CD14-positive monocyte (primary cell): Measurements from ENCODE around the gene RIPK3. TPM values are rescaled to one million over a fixed set of nuclear protein-coding genes. Genes with fewer than 3 reads are reported as not detected.
A peak's percentile ranks its signal among the peaks of the same experiment; 100 is the strongest.

ENCODE experiments used
- DNase-seq, 3 donors: peaks; one replicate each; pipeline ENCODE4 v3.0.0-alpha.2; 2011 to 2022
- H2AFZ ChIP-seq: 2 replicates; pipeline ENCODE4 v1.6.0; 2012; ENCODE audit warnings: mild to moderate bottlenecking, low read depth, low read length, inconsistent platforms; ENCODE audit not compliant: insufficient read depth, poor library complexity, severe bottlenecking
- H3K27ac ChIP-seq, 2 donors: 1 replicate in 1 of 2; 2 replicates in 1 of 2; pipeline ENCODE4 v1.5.1; 2012 to 2013; ENCODE audit warnings: low read length in 2 of 2, control low read depth in 1 of 2, inconsistent platforms in 1 of 2, low read depth in 1 of 2, mild to moderate bottlenecking in 1 of 2
- H3K27me3 ChIP-seq, 2 donors: one replicate each; pipeline versions ENCODE4 v1.6.0 to v1.6.1; 2011 to 2013; ENCODE audit warnings: low read length in 2 of 2; ENCODE audit not compliant: control insufficient read depth in 2 of 2, insufficient read depth in 2 of 2
- H3K36me3 ChIP-seq, 2 donors: replicated peaks in 1 of 2; 1 replicate in 1 of 2; 2 replicates in 1 of 2; pipeline versions ENCODE4 v1.5.1 to v1.6.1; 2012 to 2013; ENCODE audit warnings: low read length in 2 of 2, control low read depth in 1 of 2, inconsistent platforms in 1 of 2, mild to moderate bottlenecking in 1 of 2; ENCODE audit not compliant: insufficient read depth in 2 of 2, control insufficient read depth in 1 of 2
- H3K4me1 ChIP-seq, 2 donors: 1 replicate in 1 of 2; 2 replicates in 1 of 2; pipeline versions ENCODE4 v1.5.1 to v1.6.1; 2012 to 2013; ENCODE audit warnings: low read length in 2 of 2, control low read depth in 1 of 2, inconsistent platforms in 1 of 2, mild to moderate bottlenecking in 1 of 2, moderate library complexity in 1 of 2; ENCODE audit not compliant: insufficient read depth in 2 of 2, control insufficient read depth in 1 of 2
- H3K4me2 ChIP-seq: replicated peaks from 2 replicates; pipeline ENCODE3; 2012; ENCODE audit warnings: low read length, moderate library complexity, mild to moderate bottlenecking; ENCODE audit not compliant: poor library complexity, severe bottlenecking; ENCODE audit errors: extremely low read depth
- H3K4me3 ChIP-seq, 3 experiments: fragments of 200-600 bp in 1 of 3; sonication (generic) in 1 of 3; replicated peaks in 1 of 3; 1 replicate in 2 of 3; 2 replicates in 1 of 3; pipeline ENCODE4 v1.5.1; 2011 to 2013; ENCODE audit warnings: low read length in 3 of 3, mild to moderate bottlenecking in 3 of 3, control low read depth in 2 of 3, low read depth in 2 of 3, inconsistent platforms in 1 of 3, moderate library complexity in 1 of 3
- H3K79me2 ChIP-seq: 2 replicates; pipeline ENCODE4 v1.6.0; 2012; ENCODE audit warnings: mild to moderate bottlenecking, control low read depth, inconsistent platforms, low read length, moderate library complexity; ENCODE audit not compliant: insufficient read depth
- H3K9ac ChIP-seq: 2 replicates; pipeline ENCODE4 v1.6.0; 2017; ENCODE audit warnings: low read length, mild to moderate bottlenecking; ENCODE audit not compliant: insufficient read depth, poor library complexity, severe bottlenecking
- H3K9me3 ChIP-seq, 2 donors: replicated peaks in 1 of 2; 1 replicate in 1 of 2; 2 replicates in 1 of 2; pipeline versions ENCODE4 v1.5.1 to v1.6.1; 2012 to 2013; ENCODE audit warnings: low read length in 2 of 2, control low read depth in 1 of 2; ENCODE audit not compliant: control insufficient read depth in 1 of 2, insufficient read depth in 1 of 2
- H4K20me1 ChIP-seq: 2 replicates; pipeline ENCODE4 v1.6.0; 2012; ENCODE audit warnings: mild to moderate bottlenecking, low read length, control low read depth, moderate library complexity; ENCODE audit not compliant: insufficient read depth
- H3K27ac Mint-ChIP-seq, 7 donors: one replicate each; pipeline ENCODE4 v1.8.0; 2020; ENCODE audit warnings: mild to moderate bottlenecking in 7 of 7, mixed read lengths in 7 of 7, moderate library complexity in 6 of 7, inconsistent platforms in 2 of 7
- H3K27me3 Mint-ChIP-seq, 3 donors: one replicate each; pipeline ENCODE4 v1.8.0; 2021 to 2022; ENCODE audit warnings: low read depth in 3 of 3, mild to moderate bottlenecking in 3 of 3, mixed read lengths in 3 of 3, moderate library complexity in 3 of 3, inconsistent platforms in 1 of 3
- H3K36me3 Mint-ChIP-seq, 2 donors: one replicate each; pipeline ENCODE4 v1.8.0; 2020; ENCODE audit warnings: mixed read lengths in 2 of 2, inconsistent platforms in 1 of 2, mild to moderate bottlenecking in 1 of 2
- H3K4me1 Mint-ChIP-seq: one replicate; pipeline ENCODE4 v1.8.0; 2020; ENCODE audit warnings: mild to moderate bottlenecking, mixed read lengths
- H3K4me3 Mint-ChIP-seq, 2 donors: one replicate each; pipeline ENCODE4 v1.8.0; 2020; ENCODE audit warnings: mild to moderate bottlenecking in 2 of 2, mixed read lengths in 2 of 2, moderate library complexity in 1 of 2
- H3K9me3 Mint-ChIP-seq, 7 donors: one replicate each; pipeline ENCODE4 v1.8.0; 2020 to 2022; ENCODE audit warnings: mixed read lengths in 7 of 7, mild to moderate bottlenecking in 6 of 7, moderate library complexity in 6 of 7, inconsistent platforms in 2 of 7
- WGBS: methylation state at CpG from one replicate; pipeline ENCODE4 v1.1.5; 2013; ENCODE audit warnings: missing lambda C conversion rate; ENCODE audit not compliant: insufficient coverage; 5-methylcytosine and 5-hydroxymethylcytosine counted together
- intact Hi-C, 2 donors: fragments of 100-400 bp; cut with micrococcal nuclease; formaldehyde crosslinking; loops; one replicate each; pipeline versions ENCODE4 v1.15.0 to v1.15.1; 2023
- polyA plus RNA-seq, 3 donors: library from polyadenylated mRNA; depleted of rRNA in 1 of 3; unstranded in 2 of 3; stranded (reverse) in 1 of 3; fragments of 300-500 nt in 2 of 3; fragments of >200 nt in 1 of 3; fragmentation: Illumina TruSeq in 2 of 3; gene quantifications; 1 replicate in 2 of 3; 2 replicates in 1 of 3; pipeline ENCODE4 v1.2.3, GENCODE V29; 2012 to 2021
- small RNA-seq: library from RNA; depleted of rRNA; stranded (forward); fragments of <200 nt; gene quantifications from one replicate; pipeline ENCODE3, GENCODE V24; 2012; ENCODE audit warnings: low read depth; ENCODE audit not compliant: insufficient read length
- TF ChIP-seq, protein P1 (sequence below): fragments of 200-600 bp; IDR thresholded peaks from one replicate; pipeline ENCODE4 v1.8.0; 2022; ENCODE audit warnings: antibody characterized with exemption, mild to moderate bottlenecking

The RIPK3 gene
- polyA plus RNA-seq, 3 donors, result 11.7 to 69.6 (median 11.8) TPM

DNA sequence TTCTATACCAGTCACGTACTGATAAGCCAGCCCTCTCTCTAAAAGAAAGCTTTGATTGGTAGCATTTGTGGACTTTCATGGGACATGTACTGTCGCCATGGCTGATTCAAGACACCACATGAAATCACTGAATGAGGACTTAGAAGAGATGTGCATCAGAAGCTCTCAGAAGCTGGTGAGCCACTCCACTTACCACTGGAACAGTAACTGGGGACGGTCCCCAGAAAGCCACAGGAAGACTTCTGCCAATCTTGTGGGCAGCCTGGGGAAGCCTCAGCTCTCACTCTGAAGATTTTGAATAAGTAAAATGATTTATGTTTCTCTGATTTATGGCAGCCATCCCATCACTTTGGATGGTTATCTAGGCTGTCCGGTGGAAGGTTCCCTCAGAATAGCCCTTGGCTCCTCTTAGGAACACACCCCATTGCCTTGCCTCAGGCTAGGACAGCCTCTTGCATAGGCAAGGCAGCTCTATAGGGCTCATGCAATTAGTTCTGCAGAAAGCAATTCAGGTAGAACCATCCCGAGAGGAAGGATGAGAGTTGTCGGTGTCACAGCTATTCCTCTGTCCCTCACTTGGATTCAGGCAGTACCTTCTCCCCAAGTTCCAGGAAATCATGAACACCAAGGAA is 50.0 kb downstream of the RIPK3 start:
- no peak overlapping the region for H2AFZ ChIP-seq
- Mint-ChIP-seq H3K9me3 (no peaks in the 10 kb centered on the region), H3K27me3 (peaks cover 0 to 1% (median 0%) of the 10 kb centered on the region in 3 donors), H3K27ac (peak overlapping the region in 1 of 7 donors; percentile 0), H3K4me3 (no peak overlapping the region), H3K4me1 (peaks cover 7% of the 10 kb centered on the region), H3K36me3 (peaks cover 50 to 62% of the 10 kb centered on the region in 2 donors)
- intact Hi-C loops, result loop anchor here in 1 of 2 donors (10.0 kb wide), 1 partner anchor 175 kb away; the partner anchor contains the start of genes DCAF11 and NRL
- TF ChIP-seq, protein P1, sequence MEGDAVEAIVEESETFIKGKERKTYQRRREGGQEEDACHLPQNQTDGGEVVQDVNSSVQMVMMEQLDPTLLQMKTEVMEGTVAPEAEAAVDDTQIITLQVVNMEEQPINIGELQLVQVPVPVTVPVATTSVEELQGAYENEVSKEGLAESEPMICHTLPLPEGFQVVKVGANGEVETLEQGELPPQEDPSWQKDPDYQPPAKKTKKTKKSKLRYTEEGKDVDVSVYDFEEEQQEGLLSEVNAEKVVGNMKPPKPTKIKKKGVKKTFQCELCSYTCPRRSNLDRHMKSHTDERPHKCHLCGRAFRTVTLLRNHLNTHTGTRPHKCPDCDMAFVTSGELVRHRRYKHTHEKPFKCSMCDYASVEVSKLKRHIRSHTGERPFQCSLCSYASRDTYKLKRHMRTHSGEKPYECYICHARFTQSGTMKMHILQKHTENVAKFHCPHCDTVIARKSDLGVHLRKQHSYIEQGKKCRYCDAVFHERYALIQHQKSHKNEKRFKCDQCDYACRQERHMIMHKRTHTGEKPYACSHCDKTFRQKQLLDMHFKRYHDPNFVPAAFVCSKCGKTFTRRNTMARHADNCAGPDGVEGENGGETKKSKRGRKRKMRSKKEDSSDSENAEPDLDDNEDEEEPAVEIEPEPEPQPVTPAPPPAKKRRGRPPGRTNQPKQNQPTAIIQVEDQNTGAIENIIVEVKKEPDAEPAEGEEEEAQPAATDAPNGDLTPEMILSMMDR, result no peak
- no peak overlapping the region for H3K4me2 ChIP-seq
- no peak overlapping the region for H3K27ac ChIP-seq
- H3K9me3 ChIP-seq, result no peaks in the 10 kb centered on the region
- H3K36me3 ChIP-seq, result peaks cover 40 to 52% of the 10 kb centered on the region in 2 donors
- H3K9ac ChIP-seq, result no peak overlapping the region
- H3K4me3 ChIP-seq, result no peak overlapping the region
- 65% methylated on average over 6 of the region's 6 CpGs for WGBS
- no peaks in the 10 kb centered on the region for H3K27me3 ChIP-seq
- no peaks in the 10 kb centered on the region for H4K20me1 ChIP-seq
- DNase-seq, result no peak
- peaks cover 3% of the 10 kb centered on the region for H3K79me2 ChIP-seq
- H3K4me1 ChIP-seq, result no peaks in the 10 kb centered on the region

DNA sequence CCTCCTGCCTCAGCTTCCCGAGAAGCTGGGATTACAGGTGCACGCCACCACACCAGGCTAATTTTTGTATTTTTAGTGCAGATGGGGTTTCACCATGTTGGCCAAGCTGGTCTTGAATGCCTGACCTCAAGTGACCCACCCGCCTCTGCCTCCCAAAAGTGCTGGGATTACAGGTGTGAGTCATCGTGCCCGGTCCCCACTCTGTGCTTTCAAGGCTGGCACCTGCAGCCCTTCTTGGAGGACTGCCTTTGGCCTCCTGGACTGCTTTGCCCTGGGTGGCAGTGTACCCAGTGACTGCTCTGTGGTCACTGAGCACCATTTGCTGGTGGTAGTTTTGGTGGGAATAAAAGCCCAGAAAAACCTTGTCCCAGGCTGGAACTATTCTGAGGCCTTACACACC is 52.8 kb downstream of the RIPK3 start:
- WGBS, result 87% methylated on average over 5 of the region's 5 CpGs
- H3K9me3 Mint-ChIP-seq, result peaks cover 0 to 3% (median 0%) of the 10 kb centered on the region in 7 donors
- Histone ChIP-seq H2AFZ (no peak overlapping the region), H4K20me1 (no peaks in the 10 kb centered on the region), H3K79me2 (peaks cover 10% of the 10 kb centered on the region), H3K27ac (no peak overlapping the region), H3K4me2 (no peak overlapping the region), H3K27me3 (no peaks in the 10 kb centered on the region), H3K4me3 (no peak overlapping the region), H3K4me1 (peaks cover 9 to 10% of the 10 kb centered on the region in 2 donors), H3K9me3 (no peaks in the 10 kb centered on the region), H3K9ac (no peak overlapping the region), H3K36me3 (peaks cover 29% of the 10 kb centered on the region in 2 donors)
- H3K4me1 Mint-ChIP-seq, result peaks cover 18% of the 10 kb centered on the region
- intact Hi-C loops, result no loop called here
- H3K27ac Mint-ChIP-seq, result no peak overlapping the region
- no peak for DNase-seq
- H3K27me3 Mint-ChIP-seq, result peaks cover 0 to 4% (median 0%) of the 10 kb centered on the region in 3 donors
- H3K4me3 Mint-ChIP-seq, result no peak overlapping the region
- TF ChIP-seq, protein P1, result no peak
- H3K36me3 Mint-ChIP-seq, result peaks cover 37 to 40% of the 10 kb centered on the region in 2 donors

Small RNAs within 50 kb of the gene (small RNA-seq; reads per million reads assigned to genes)
- gene RF00026, result not detected

Other genes with a start within 250 kb of the RIPK3 start
- 10 to 100 TPM; 29.9 to 34.2 (median 31.3) TPM for gene PCK2, start 245.7 kb downstream of the RIPK3 start, polyA plus RNA-seq
- gene DCAF11, start 225.2 kb downstream of the RIPK3 start, polyA plus RNA-seq, result 10 to 100 TPM; 45.6 to 56.6 (median 48.8) TPM
- 1 to 10 TPM; 1.1 to 1.5 (median 1.3) TPM for gene NRL, start 225.0 kb downstream of the RIPK3 start, polyA plus RNA-seq
- 1 to 10 TPM in 1 of 3 donors, not detected in 2; 2.1 TPM for gene FITM1, start 209.3 kb downstream of the RIPK3 start, polyA plus RNA-seq
- gene PSME1, start 203.8 kb downstream of the RIPK3 start, polyA plus RNA-seq, result 100 to 1,000 TPM; 435 to 759 (median 729) TPM
- 1 to 10 TPM; 6.4 to 9.4 (median 8.5) TPM for gene EMC9, start 198.4 kb downstream of the RIPK3 start, polyA plus RNA-seq
- gene PSME2, start 193.4 kb downstream of the RIPK3 start, polyA plus RNA-seq, result 100 to 1,000 TPM; 237 to 593 (median 579) TPM
- 10 to 100 TPM; 30.7 to 63.2 (median 36.8) TPM for gene RNF31, start 192.5 kb downstream of the RIPK3 start, polyA plus RNA-seq
- 100 to 1,000 TPM in 1 of 3 donors, 10 to 100 TPM in 2; 44.7 to 208 (median 56.0) TPM for gene IRF9, start 178.7 kb downstream of the RIPK3 start, polyA plus RNA-seq
- 10 to 100 TPM in 1 of 3 donors, 1 to 10 TPM in 2; 1.4 to 46.4 (median 2.3) TPM for gene REC8, start 167.9 kb downstream of the RIPK3 start, polyA plus RNA-seq
- 10 to 100 TPM in 1 of 3 donors, 1 to 10 TPM in 2; 4.1 to 14.2 (median 4.3) TPM for gene IPO4, start 151.2 kb downstream of the RIPK3 start, polyA plus RNA-seq
- gene TM9SF1, start 144.6 kb downstream of the RIPK3 start, polyA plus RNA-seq, result 10 to 100 TPM; 14.6 to 56.0 (median 51.1) TPM
- under 1 TPM in 2 of 3 donors, not detected in 1; 0.07 to 0.13 TPM for gene TSSK4, start 134.3 kb downstream of the RIPK3 start, polyA plus RNA-seq
- 100 to 1,000 TPM in 2 of 3 donors, 10 to 100 TPM in 1; 99.0 to 128 (median 102) TPM for gene CHMP4A, start 126.5 kb downstream of the RIPK3 start, polyA plus RNA-seq
- 10 to 100 TPM; 17.5 to 49.6 (median 37.5) TPM for gene MDP1, start 123.9 kb downstream of the RIPK3 start, polyA plus RNA-seq
- gene NEDD8, start 107.6 kb downstream of the RIPK3 start, polyA plus RNA-seq, result 100 to 1,000 TPM; 164 to 335 (median 306) TPM
- gene GMPR2, start 107.1 kb downstream of the RIPK3 start, polyA plus RNA-seq, result 10 to 100 TPM; 84.4 to 84.7 (median 84.5) TPM
- gene TINF2, start 97.4 kb downstream of the RIPK3 start, polyA plus RNA-seq, result 100 to 1,000 TPM in 2 of 3 donors, 10 to 100 TPM in 1; 63.6 to 151 (median 137) TPM
- gene TGM1, start 76.8 kb downstream of the RIPK3 start, polyA plus RNA-seq, result 1 to 10 TPM in 1 of 3 donors, not detected in 2; 7.8 TPM
- gene RABGGTA, start 68.4 kb downstream of the RIPK3 start, polyA plus RNA-seq, result 100 to 1,000 TPM in 1 of 3 donors, 10 to 100 TPM in 2; 34.5 to 125 (median 35.4) TPM
- gene DHRS1, start 40.2 kb downstream of the RIPK3 start, polyA plus RNA-seq, result 10 to 100 TPM; 31.6 to 49.4 (median 48.8) TPM
- gene NOP9, start 40.1 kb downstream of the RIPK3 start, polyA plus RNA-seq, result 10 to 100 TPM in 1 of 3 donors, 1 to 10 TPM in 2; 1.2 to 16.6 (median 1.3) TPM
- 100 to 1,000 TPM in 1 of 3 donors, 10 to 100 TPM in 2; 36.4 to 126 (median 63.8) TPM for gene CIDEB, start 32.0 kb downstream of the RIPK3 start, polyA plus RNA-seq
- 10 to 100 TPM in 1 of 3 donors, 1 to 10 TPM in 2; 2.7 to 25.1 (median 2.9) TPM for gene LTB4R2, start 29.9 kb downstream of the RIPK3 start, polyA plus RNA-seq
- 10 to 100 TPM; 51.5 to 98.5 (median 87.3) TPM for gene LTB4R, start 28.5 kb downstream of the RIPK3 start, polyA plus RNA-seq
- gene ADCY4, start 4.9 kb downstream of the RIPK3 start, polyA plus RNA-seq, result 10 to 100 TPM in 1 of 3 donors, under 1 TPM in 2; 0.69 to 11.9 (median 0.70) TPM
- not detected for gene NFATC4, start 28.2 kb upstream of the RIPK3 start, polyA plus RNA-seq
- under 1 TPM; 0.18 to 0.84 (median 0.40) TPM for gene NYNRIN, start 59.0 kb upstream of the RIPK3 start, polyA plus RNA-seq
- gene CBLN3, start 89.7 kb upstream of the RIPK3 start, polyA plus RNA-seq, result 1 to 10 TPM in 1 of 3 donors, under 1 TPM in 1, not detected in 1; 0.07 to 1.1 TPM
- gene KHNYN, start 90.0 kb upstream of the RIPK3 start, polyA plus RNA-seq, result 10 to 100 TPM; 12.4 to 39.8 (median 16.0) TPM
- 100 to 1,000 TPM in 1 of 3 donors, 10 to 100 TPM in 2; 37.3 to 110 (median 39.2) TPM for gene SDR39U1, start 102.8 kb upstream of the RIPK3 start, polyA plus RNA-seq
- not detected for gene CMA1, start 168.3 kb upstream of the RIPK3 start, polyA plus RNA-seq
- gene CTSG, start 236.3 kb upstream of the RIPK3 start, polyA plus RNA-seq, result under 1 TPM; 0.16 to 0.89 (median 0.40) TPM